NT2/D1 (cell line): ENCODE data around the gene MYO1A.

Source experiments
- SUZ12 ChIP-seq: IDR thresholded peaks from 2 replicates; pipeline ENCODE4 v1.6.1; 2011; ENCODE audit not compliant: insufficient read length, insufficient read depth; ENCODE audit errors: extremely low read depth
- YY1 ChIP-seq: IDR thresholded peaks from 2 replicates; pipeline ENCODE4 v1.6.1; 2011; ENCODE audit not compliant: insufficient read length, insufficient read depth

DNA sequence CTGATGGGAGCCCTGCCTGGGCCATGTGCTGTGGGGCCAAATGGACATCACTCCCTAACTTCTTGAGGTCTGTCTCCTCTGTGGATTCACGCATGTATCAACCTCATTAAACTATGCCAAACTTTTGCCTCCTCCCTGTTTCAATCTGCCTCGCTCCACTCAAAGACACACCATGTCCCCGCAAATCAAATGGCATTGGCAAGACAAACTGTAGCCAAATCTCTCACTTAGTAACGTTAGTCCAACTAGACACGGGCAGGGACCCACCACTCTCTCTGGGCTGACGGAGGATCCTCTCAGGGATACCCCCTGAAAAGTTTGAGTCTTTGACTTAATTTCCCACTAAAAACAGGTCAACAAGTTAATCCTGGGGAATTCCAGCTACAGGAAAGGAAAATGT is 51.6 kb downstream of the MYO1A start:
- TF ChIP-seq YY1 (no peak), SUZ12 (no peak)
